Trophoblast cell (in vitro differentiated cells and primary cell): ENCODE measurements around the gene NXN.

Experiments used
- DNase-seq, 2 donors: peaks; one replicate each; pipeline ENCODE4 v3.0.0-alpha.2; 2016
- H2AFZ ChIP-seq: 2 replicates; pipeline ENCODE4 v1.6.1; 2013; ENCODE audit warnings: low read length, moderate library complexity, mild to moderate bottlenecking; ENCODE audit not compliant: insufficient read depth, poor library complexity
- H2AK5ac ChIP-seq: 2 replicates; pipeline ENCODE4 v1.6.1; 2013; ENCODE audit warnings: mild to moderate bottlenecking, low read length
- H2BK120ac ChIP-seq: 2 replicates; pipeline ENCODE4 v1.6.1; 2013; ENCODE audit warnings: low read length, mild to moderate bottlenecking, moderate library complexity; ENCODE audit not compliant: insufficient read depth, poor library complexity
- H2BK12ac ChIP-seq: 2 replicates; pipeline ENCODE4 v1.6.1; 2013; ENCODE audit warnings: mild to moderate bottlenecking, low read length, moderate library complexity
- H2BK5ac ChIP-seq: 2 replicates; pipeline ENCODE4 v1.6.1; 2013; ENCODE audit warnings: low read length, low read depth, moderate library complexity, mild to moderate bottlenecking; ENCODE audit not compliant: poor library complexity
- H3K14ac ChIP-seq: 2 replicates; pipeline ENCODE4 v1.6.1; 2013; ENCODE audit warnings: mild to moderate bottlenecking, low read length
- H3K18ac ChIP-seq: 2 replicates; pipeline ENCODE4 v1.6.1; 2013; ENCODE audit warnings: mild to moderate bottlenecking, low read length
- H3K23ac ChIP-seq: 2 replicates; pipeline ENCODE4 v1.6.1; 2013; ENCODE audit warnings: low read length
- H3K27ac ChIP-seq: 2 replicates; pipeline ENCODE4 v1.5.1; 2013; ENCODE audit warnings: low read depth, mild to moderate bottlenecking, inconsistent platforms, low read length, moderate library complexity
- H3K27me3 ChIP-seq: 2 replicates; pipeline ENCODE4 v1.6.1; 2013; ENCODE audit warnings: inconsistent platforms, mild to moderate bottlenecking, low read length, moderate library complexity; ENCODE audit not compliant: insufficient read depth
- H3K36me3 ChIP-seq, 2 experiments: 1 replicate in 1 of 2; 2 replicates in 1 of 2; pipeline ENCODE4 v1.6.1; 2013; ENCODE audit warnings: low read length in 2 of 2, mild to moderate bottlenecking in 2 of 2, moderate library complexity in 1 of 2; ENCODE audit not compliant: insufficient read depth in 2 of 2, control insufficient read depth in 1 of 2
- H3K4ac ChIP-seq: 2 replicates; pipeline ENCODE4 v1.6.1; 2013; ENCODE audit warnings: low read depth, mild to moderate bottlenecking, low read length, moderate library complexity
- H3K4me1 ChIP-seq, 2 experiments: 1 replicate in 1 of 2; 2 replicates in 1 of 2; pipeline ENCODE4 v1.6.1; 2013; ENCODE audit warnings: low read length in 2 of 2, mild to moderate bottlenecking in 2 of 2, moderate library complexity in 1 of 2; ENCODE audit not compliant: insufficient read depth in 2 of 2, control insufficient read depth in 1 of 2
- H3K4me2 ChIP-seq: 2 replicates; pipeline ENCODE4 v1.6.1; 2013; ENCODE audit warnings: inconsistent platforms, mild to moderate bottlenecking, low read length, moderate library complexity
- H3K4me3 ChIP-seq: 2 replicates; pipeline ENCODE4 v1.5.1; 2013; ENCODE audit warnings: mild to moderate bottlenecking, low read depth, low read length, inconsistent platforms
- H3K79me1 ChIP-seq: one replicate; pipeline ENCODE4 v1.6.1; 2013; ENCODE audit warnings: low read length
- H3K79me2 ChIP-seq: 2 replicates; pipeline ENCODE4 v1.6.1; 2013; ENCODE audit warnings: low read length, mild to moderate bottlenecking; ENCODE audit not compliant: control insufficient read depth, insufficient read depth, poor library complexity
- H3K9ac ChIP-seq: 2 replicates; pipeline ENCODE4 v1.6.1; 2013; ENCODE audit warnings: mild to moderate bottlenecking, low read length
- H3K9me3 ChIP-seq: 2 replicates; pipeline ENCODE4 v1.6.1; 2013; ENCODE audit warnings: low read depth, mild to moderate bottlenecking, control low read depth, inconsistent platforms, low read length; ENCODE audit not compliant: insufficient read depth
- H4K12ac ChIP-seq: 2 replicates; pipeline ENCODE4 v1.6.1; 2013; ENCODE audit warnings: low read depth, mild to moderate bottlenecking, low read length, moderate library complexity
- H4K8ac ChIP-seq: 2 replicates; pipeline ENCODE4 v1.6.1; 2013; ENCODE audit warnings: low read depth, mild to moderate bottlenecking, low read length, moderate library complexity
- H4K91ac ChIP-seq: one replicate; pipeline ENCODE4 v1.6.1; 2013; ENCODE audit warnings: low read depth, mild to moderate bottlenecking, low read length, moderate library complexity
- WGBS: extraction: QIAGEN DNeasy Blood & Tissue Kit; methylation state at CpG from one replicate; pipeline ENCODE4 v1.1.7; 2013; ENCODE audit warnings: missing lambda C conversion rate; ENCODE audit not compliant: insufficient read length, insufficient coverage; ENCODE audit errors: extremely low coverage; 5-methylcytosine and 5-hydroxymethylcytosine counted together

NXN gene

DNA sequence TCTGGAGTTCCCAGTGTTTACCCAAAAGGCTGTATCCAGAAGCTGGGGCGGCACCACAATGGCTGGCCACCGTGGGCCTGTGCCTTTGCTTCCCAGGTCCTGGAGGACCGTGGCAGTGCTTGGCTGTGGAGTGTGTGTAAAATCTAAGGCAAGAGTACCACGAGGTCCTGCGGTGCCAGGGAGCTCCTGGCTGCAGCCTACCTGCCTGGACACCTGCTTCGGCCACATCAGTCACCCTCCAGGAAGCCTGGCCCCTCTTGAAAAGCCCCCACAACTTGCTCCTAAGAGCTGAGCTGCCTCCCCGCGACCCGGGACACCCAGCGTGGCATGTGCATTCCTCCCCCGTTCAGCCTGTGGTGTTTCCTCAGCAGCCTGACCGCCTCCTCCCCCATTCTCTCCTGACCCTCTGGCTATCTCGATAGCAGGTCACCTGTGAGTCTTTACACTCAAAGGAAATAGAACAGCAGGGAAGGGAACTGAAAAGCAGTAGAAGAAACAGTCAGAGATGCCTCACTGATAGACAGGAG, 25.3 kb upstream of the NXN start:
- no peaks in the 10 kb centered on the region for H3K79me1 ChIP-seq
- H3K4ac ChIP-seq = no peak overlapping the region
- H3K27me3 ChIP-seq = no peaks in the 10 kb centered on the region
- no peak overlapping the region for H3K4me3 ChIP-seq
- no peak overlapping the region for H2AK5ac ChIP-seq
- H3K18ac ChIP-seq = no peak overlapping the region
- no peak overlapping the region for H4K91ac ChIP-seq
- no peak overlapping the region for H3K23ac ChIP-seq
- no peak overlapping the region for H2BK120ac ChIP-seq
- no peak overlapping the region for H3K27ac ChIP-seq
- H3K79me2 ChIP-seq = no peaks in the 10 kb centered on the region
- no peak for DNase-seq
- H3K9me3 ChIP-seq = no peaks in the 10 kb centered on the region
- H3K14ac ChIP-seq = no peak overlapping the region
- H3K9ac ChIP-seq = no peak overlapping the region
- H2BK5ac ChIP-seq = no peak overlapping the region
- no CpG with 5 or more reads among the region's 13 CpGs for WGBS
- no peak overlapping the region for H3K4me2 ChIP-seq
- no peak overlapping the region for H2BK12ac ChIP-seq
- peaks cover 14 to 22% of the 10 kb centered on the region in 2 experiments for H3K4me1 ChIP-seq
- H4K12ac ChIP-seq = no peak overlapping the region
- H2AFZ ChIP-seq = peak overlapping the region; percentile 1
- peak overlapping the region; percentile 32 for H4K8ac ChIP-seq
- peaks cover 63 to 73% of the 10 kb centered on the region in 2 experiments for H3K36me3 ChIP-seq

DNA sequence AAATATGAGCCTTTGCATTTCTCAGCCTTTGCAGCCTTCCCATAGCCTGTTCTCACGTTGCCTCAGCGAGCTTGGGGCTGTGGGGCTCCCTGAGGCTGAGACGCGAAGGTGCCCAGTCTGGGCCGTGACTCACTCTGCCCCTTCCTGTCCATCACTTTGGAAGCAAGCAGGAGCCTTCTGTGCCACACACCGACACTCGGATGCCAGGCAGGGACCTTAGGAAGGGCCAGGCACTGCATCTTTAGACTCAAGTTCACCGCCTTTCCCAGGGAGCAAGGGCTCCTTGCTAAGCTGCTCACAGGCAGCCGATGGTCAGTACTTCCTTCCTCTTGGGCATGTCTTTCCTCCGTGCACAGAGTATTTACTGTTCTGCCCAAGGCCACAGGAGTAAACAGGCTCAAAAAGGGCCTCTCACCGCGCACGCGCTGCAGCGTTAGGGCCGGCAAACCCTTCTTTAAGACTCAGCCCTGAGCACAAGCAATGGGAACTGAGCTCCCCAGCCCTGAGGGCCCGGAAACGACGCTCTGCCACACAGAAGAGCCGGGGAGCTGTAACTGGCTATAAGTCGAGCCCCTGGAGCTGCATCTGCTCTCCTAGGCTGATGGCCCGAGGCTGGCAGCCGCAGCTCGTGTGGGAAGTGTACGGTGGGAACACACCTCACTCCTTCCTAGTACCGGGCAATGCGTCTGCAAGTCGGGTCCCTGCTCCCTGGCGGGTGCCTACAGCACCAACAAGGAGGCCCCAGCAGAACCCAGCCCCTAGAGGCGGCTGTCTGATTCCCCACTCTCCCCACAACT, 24.6 kb upstream of the NXN start:
- no peak overlapping the region for H3K4me2 ChIP-seq
- no peak overlapping the region for H4K91ac ChIP-seq
- H3K14ac ChIP-seq = no peak overlapping the region
- no peaks in the 10 kb centered on the region for H3K9me3 ChIP-seq
- no peak overlapping the region for H3K4ac ChIP-seq
- H3K27ac ChIP-seq = no peak overlapping the region
- H2BK12ac ChIP-seq = no peak overlapping the region
- H2AK5ac ChIP-seq = no peak overlapping the region
- H3K9ac ChIP-seq = no peak overlapping the region
- no peak overlapping the region for H2BK5ac ChIP-seq
- no CpG with 5 or more reads among the region's 30 CpGs for WGBS
- H2AFZ ChIP-seq = no peak overlapping the region
- H3K4me1 ChIP-seq = peaks cover 14 to 22% of the 10 kb centered on the region in 2 experiments
- no peak overlapping the region for H3K23ac ChIP-seq
- no peak overlapping the region for H4K8ac ChIP-seq
- no peak overlapping the region for H2BK120ac ChIP-seq
- DNase-seq = no peak
- peaks cover 62 to 72% of the 10 kb centered on the region in 2 experiments for H3K36me3 ChIP-seq
- H3K79me2 ChIP-seq = no peaks in the 10 kb centered on the region
- H4K12ac ChIP-seq = no peak overlapping the region
- H3K4me3 ChIP-seq = no peak overlapping the region
- no peak overlapping the region for H3K18ac ChIP-seq
- no peaks in the 10 kb centered on the region for H3K27me3 ChIP-seq
- no peaks in the 10 kb centered on the region for H3K79me1 ChIP-seq

DNA sequence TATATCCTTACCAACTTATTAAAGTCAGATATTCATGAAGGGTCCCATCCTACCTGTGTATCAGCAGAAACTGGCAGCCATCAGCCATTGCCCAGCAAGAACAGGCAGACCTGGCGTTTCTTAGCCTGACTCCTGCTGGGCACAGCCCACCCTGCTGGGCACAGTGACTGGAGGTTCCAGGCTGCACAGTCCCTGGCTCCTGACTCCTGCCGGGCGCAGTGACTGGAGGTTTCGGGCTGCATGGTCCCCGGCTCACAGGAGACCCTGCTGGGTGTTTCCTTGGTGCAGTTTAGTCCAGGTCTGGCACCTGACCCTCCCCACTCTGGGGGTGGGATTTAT, 24.0 kb upstream of the NXN start:
- H3K14ac ChIP-seq = no peak overlapping the region
- H3K4ac ChIP-seq = no peak overlapping the region
- H2AK5ac ChIP-seq = no peak overlapping the region
- no peaks in the 10 kb centered on the region for H3K27me3 ChIP-seq
- peaks cover 14 to 22% of the 10 kb centered on the region in 2 experiments for H3K4me1 ChIP-seq
- H2BK5ac ChIP-seq = no peak overlapping the region
- no CpG with 5 or more reads among the region's 5 CpGs for WGBS
- peaks cover 62 to 71% of the 10 kb centered on the region in 2 experiments for H3K36me3 ChIP-seq
- no peak overlapping the region for H3K4me2 ChIP-seq
- H2AFZ ChIP-seq = no peak overlapping the region
- no peaks in the 10 kb centered on the region for H3K79me2 ChIP-seq
- H3K9me3 ChIP-seq = no peaks in the 10 kb centered on the region
- no peak overlapping the region for H4K12ac ChIP-seq
- H3K9ac ChIP-seq = no peak overlapping the region
- no peak overlapping the region for H3K4me3 ChIP-seq
- no peak overlapping the region for H4K8ac ChIP-seq
- H3K23ac ChIP-seq = no peak overlapping the region
- DNase-seq = no peak
- no peak overlapping the region for H2BK120ac ChIP-seq
- H4K91ac ChIP-seq = no peak overlapping the region
- H3K79me1 ChIP-seq = no peaks in the 10 kb centered on the region
- no peak overlapping the region for H2BK12ac ChIP-seq
- no peak overlapping the region for H3K18ac ChIP-seq
- no peak overlapping the region for H3K27ac ChIP-seq

DNA sequence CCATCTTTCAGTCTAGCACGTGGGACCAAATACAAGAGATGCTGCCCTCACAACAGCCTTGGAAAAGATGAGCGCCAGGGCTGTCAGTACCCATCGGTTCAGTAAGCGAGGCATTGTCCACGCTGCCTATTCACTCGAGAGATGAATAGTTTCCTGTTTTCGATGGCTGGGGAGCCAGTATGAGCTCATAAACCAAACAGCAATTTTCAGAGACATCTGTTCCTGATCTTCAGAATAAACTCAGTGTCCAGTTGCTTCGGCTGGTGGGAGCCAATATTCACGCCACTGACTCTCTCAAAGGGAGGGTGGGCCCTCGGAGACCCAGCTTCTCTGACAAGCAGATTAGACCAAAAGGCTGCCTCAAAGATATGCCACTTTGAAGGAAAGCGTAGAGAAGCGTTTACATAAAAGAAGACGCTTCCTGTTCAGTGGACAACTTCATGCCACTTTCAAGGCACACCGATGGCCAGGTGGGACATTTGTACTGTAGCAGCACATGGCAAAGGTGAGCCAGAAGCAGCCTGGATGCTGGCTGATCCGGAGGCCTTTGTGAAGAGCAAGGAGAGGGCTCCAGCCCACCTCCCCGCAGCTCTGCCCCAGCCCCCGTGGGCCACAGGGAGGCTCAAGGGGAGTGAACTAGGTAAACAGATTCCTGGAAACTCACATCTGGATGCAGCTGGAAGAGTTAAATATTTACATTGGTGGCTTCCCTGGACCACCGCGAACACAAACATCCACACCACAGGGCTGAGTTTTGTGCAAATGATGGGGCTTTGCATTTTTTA, 23.4 kb upstream of the NXN start:
- Histone ChIP-seq H3K9ac (no peak overlapping the region), H3K23ac (no peak overlapping the region)
- WGBS = no CpG with 5 or more reads among the region's 19 CpGs

More for the DNA sequence above, 23.4 kb upstream of the NXN start:
- H2BK120ac ChIP-seq = no peak overlapping the region
- no peaks in the 10 kb centered on the region for H3K79me1 ChIP-seq
- H4K91ac ChIP-seq = no peak overlapping the region
- H2BK12ac ChIP-seq = no peak overlapping the region
- H3K4ac ChIP-seq = no peak overlapping the region
- no peak overlapping the region for H3K18ac ChIP-seq
- H4K12ac ChIP-seq = no peak overlapping the region
- H3K27me3 ChIP-seq = no peaks in the 10 kb centered on the region
- no peaks in the 10 kb centered on the region for H3K79me2 ChIP-seq
- no peak overlapping the region for H2AK5ac ChIP-seq
- peaks cover 61 to 67% of the 10 kb centered on the region in 2 experiments for H3K36me3 ChIP-seq
- H3K9me3 ChIP-seq = no peaks in the 10 kb centered on the region
- no peak overlapping the region for H3K27ac ChIP-seq
- no peak overlapping the region for H2BK5ac ChIP-seq
- H2AFZ ChIP-seq = no peak overlapping the region
- H3K4me1 ChIP-seq = peaks cover 14 to 23% of the 10 kb centered on the region in 2 experiments
- H3K4me3 ChIP-seq = no peak overlapping the region
- no peak for DNase-seq
- H3K4me2 ChIP-seq = no peak overlapping the region
- no peak overlapping the region for H3K14ac ChIP-seq
- H4K8ac ChIP-seq = no peak overlapping the region
